Activated CD4-positive, alpha-beta T cell treated with anti-CD3 and anti-CD28 coated beads for 48 hours (primary cell): ENCODE measurements around the gene MCM3.
A peak's percentile ranks its signal among the peaks of the same experiment; 100 is the strongest.

ENCODE experiments used
- DNase-seq: peaks from one replicate; pipeline ENCODE4 v3.0.0-alpha.2; 2020

MCM3 gene

GRCh38 chr6:52300489-52300931, 16.0 kb upstream of the MCM3 start:
- no peak for DNase-seq

- no peak for DNase-seq
Measured at GRCh38 chr6:52299653-52300052, 15.1 kb upstream of the MCM3 start.

DNA sequence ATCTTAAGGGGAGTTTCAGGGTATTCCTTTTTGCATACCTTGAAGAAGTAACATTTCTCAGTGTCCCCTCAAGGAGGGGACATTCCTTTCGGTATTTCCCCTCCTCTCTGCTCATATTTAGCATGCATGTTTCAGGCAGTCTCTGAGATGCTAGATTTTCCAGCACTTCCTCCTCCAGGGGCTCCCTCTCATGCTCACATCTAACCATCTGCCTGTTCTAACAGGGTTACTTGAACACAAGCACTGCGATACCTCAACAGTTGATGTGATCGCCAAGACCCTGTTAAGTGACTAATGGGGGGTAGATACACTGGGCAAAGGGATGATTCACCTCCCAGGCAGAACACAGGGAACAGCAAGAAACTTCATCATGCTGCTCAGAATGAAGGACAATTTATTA, 12.9 kb upstream of the MCM3 start:
- DNase-seq: no peak

- DNase-seq: no peak
Measured at GRCh38 chr6:52293067-52293466, 8.5 kb upstream of the MCM3 start.

GRCh38 chr6:52288841-52289240, 4.3 kb upstream of the MCM3 start:
- no peak for DNase-seq

DNA sequence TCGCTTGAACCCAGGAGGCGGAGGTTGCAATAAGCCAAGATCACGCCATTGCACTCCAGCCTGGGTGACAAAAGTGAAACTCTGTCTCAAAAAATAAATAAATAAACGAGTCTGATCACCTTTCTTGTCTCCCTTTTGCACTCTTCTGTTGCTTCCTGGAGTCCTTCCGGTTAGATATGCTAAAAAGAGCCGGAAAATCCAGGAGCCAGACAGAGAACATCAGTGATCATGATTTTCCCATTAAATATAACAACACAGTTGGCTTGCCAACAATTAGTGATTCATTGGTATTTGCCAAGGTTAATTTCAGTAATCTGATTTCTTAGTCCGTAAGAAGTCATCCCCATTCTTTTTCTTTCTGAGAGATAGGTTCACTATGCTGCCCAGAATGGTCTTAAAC, 3.7 kb upstream of the MCM3 start:
- DNase-seq: no peak

DNA sequence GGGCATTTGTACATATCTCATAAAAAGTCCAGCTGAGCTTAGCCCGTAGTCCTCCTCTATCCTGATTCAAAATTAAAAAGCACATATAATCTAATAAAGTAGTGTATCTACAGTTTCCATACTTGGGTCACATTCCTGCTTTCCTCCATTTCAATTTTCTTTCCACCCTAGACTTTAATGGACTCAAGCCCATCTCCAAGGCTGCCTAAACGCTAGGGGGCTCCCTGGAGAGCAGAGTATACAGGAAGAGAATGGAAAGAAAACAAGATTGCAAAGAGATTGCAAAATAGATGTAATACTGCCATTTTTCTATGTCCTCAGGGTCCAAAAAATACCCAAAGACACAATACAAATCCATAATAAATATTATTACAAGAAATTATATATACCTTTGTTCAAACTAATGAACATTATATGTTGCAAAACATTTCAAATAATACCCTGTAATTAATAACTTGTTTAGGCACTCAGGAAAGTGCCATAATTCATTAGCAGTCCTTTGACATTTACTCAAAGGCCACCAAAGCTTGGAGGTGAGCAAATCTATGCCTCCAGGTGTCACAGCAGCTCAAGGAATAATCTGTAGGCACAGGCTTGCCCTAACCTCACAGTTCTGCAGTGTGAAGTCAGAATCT, 2.4 kb upstream of the MCM3 start:
- peak; percentile 79 for DNase-seq

GRCh38 chr6:52285177-52286068, 881 bp upstream of the MCM3 start:
- DNase-seq: no peak

- peak; percentile 80 for DNase-seq
Measured at GRCh38 chr6:52284131-52284459, 447 bp downstream of the MCM3 start.

DNA sequence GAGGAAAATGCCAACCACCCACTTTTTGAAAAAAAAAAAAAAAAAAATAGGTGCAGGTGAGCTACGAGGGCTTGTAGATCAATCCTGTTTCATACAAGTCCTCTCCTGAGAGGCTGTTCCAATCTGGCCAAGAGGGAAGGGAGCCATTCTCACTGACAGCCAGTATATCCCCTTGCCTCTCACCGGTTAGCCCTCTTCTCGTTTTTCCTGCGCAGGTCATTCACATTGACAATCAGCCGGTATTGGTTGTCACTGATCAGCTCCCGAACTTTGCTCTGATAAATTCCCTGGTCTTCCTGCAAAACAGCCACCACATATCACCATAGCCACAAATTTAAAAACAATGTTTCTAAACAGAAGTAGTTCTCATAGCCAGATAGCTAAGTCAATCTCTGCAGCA, 1.4 kb downstream of the MCM3 start:
- no peak for DNase-seq

GRCh38 chr6:52276130-52276529, 8.4 kb downstream of the MCM3 start:
- DNase-seq: no peak

- no peak for DNase-seq
Measured at GRCh38 chr6:52271852-52272460, 12.6 kb downstream of the MCM3 start.

GRCh38 chr6:52263709-52264540, 20.6 kb downstream of the MCM3 start:
- DNase-seq: peak; percentile 80

DNA sequence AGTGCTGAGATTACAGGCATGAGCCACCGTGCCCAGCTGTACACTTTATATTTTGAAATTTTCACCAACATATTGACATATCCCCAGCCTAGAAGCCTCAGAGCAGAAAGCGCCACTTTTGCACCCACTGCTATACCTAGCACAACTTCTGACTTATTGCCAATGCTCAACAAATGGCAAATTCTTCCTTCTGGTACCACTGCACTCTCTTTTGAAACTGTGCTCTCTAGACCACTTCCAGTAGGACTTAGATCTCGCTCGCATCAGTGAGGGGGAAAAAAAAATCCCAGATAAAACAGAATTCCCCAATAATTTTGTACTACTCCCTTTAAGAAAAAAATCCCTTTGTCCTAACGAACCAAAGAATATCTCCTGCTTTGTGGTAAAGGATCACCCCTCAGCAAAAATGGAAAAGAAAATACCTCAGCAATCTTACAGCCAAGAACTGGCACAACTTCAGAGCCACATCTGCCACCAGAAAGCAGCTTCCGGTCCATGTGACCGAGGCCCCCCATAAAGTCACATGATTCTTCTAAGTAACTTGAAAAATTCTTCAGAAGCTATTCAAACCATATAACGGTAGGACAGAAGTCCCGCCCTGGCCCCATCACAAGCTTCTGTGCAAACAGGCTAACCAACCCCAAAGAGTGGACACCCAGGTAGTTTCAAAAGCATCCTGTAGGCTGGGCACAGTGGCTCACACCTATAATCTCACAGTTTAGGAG, 21.8 kb downstream of the MCM3 start:
- DNase-seq: no peak

GRCh38 chr6:52261229-52261628, 23.3 kb downstream of the MCM3 start:
- no peak for DNase-seq

- no peak for DNase-seq
Measured at GRCh38 chr6:52260634-52261033, 23.9 kb downstream of the MCM3 start.

- no peak for DNase-seq
Measured at GRCh38 chr6:52255434-52255833, 29.1 kb downstream of the MCM3 start.

DNA sequence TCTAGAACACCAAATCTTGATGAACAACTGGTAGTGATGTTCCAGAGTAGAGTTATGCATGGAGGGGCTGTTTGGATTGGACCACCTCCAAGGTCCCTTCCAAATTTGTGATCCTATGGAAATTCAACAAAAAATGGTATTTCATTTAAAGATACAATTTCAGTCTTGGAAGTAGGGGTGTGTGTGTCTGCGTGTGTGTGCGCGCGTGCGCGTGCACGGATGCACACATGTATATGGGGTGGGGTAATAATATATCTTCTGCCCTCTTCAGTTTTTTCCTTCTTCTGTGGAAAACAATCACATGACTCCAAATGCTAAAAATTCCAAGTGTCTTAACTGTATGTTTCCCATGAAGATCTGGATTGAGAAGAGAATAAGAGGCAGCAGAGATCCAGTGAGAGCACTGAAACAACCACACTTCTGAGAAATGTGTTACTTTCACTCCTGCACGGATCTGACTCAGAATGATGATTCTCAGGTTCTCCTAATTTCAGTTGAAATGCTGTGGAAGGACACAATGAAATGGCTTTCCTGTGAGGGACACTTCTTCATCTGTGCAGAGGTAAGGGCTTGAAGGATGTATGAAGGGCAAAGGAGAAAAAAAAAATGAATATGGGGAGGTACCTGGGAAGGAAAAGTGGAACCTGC, 29.7 kb downstream of the MCM3 start:
- DNase-seq: no peak

GRCh38 chr6:52253494-52253893, 31.0 kb downstream of the MCM3 start:
- peak; percentile 64 for DNase-seq

DNA sequence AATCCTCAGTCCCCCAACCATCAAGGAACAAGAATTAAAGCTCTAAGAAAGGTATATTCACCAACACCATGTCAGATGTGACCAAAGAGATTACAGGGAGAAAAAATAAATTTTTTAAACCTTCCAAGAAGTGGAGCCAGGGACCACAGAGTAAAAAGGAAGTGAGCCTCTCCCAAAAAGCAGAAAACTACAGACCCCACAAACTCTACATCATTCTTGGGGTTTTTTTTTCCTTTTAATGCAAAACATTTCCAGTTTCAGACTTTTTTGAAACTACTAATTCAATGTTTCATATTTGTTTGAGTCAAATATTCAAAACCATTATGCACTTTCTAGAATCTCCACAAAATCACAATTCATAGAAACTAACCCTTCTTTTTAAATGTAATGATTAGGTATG, 33.4 kb downstream of the MCM3 start:
- DNase-seq: no peak

GRCh38 chr6:52249078-52249477, 35.5 kb downstream of the MCM3 start:
- no peak for DNase-seq

DNA sequence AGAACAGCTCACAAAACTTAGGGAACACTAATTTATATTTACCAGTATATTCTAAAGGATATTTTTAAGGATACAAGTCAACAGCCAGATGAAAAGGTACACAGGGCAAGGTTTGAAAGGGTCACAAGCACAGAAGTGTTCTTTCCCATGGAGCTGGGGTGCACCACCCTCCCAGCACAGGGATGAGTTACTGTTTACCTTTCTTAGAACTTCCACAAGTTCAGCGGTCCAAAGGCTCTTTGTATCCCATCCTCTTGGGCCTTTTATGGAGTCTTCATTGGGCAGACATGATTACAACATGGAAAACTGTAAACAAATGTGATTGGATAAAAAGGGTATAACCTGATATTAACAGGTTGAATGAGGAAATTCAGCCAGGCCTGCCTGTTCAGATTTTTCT, 39.1 kb downstream of the MCM3 start:
- DNase-seq: no peak
